Measurements from ENCODE around the gene AFF3.
A peak's percentile ranks its signal among the peaks of the same experiment; 100 is the strongest.

Gene AFF3

DNA sequence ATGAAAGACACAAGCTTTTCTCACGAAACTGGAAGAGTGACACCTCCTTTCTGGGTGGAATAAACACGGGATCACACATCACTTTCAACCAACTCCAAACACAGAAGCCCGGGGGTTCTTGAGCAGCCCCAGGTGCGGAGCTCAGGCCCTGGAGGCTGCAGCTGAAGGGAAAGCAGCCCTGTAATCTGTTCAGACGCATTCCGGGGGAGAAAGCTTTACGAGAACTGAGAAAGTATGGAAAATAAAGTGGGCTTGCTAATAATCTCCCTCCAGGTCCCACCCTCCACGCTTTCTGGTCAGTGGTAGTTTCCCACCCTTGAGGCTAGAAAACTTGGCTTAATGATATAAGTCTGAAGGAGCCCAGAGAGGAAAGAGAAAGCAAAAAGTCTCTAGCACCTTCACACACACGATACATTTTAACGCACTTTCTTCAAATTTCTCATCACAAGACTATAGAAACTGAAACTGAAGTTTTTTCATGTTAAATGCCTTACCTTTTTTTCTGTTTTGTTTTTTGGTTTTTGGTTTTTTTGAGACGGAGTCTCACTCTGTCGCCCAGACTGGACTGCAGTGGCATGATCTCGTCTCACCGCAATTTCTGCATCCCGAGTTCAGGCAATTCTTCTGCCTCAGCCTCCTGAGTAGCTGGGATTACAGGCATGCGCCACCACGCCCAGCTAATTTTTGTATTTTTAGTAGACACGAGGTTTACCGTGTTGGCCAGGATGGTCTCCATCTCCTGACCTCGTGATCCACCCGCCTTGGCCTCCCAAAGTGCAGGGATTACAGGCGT, 141.3 kb downstream of the AFF3 start:
- intact Hi-C loops (cut with DNase I) = no loop called here
- DNase-seq = no peak

DNA sequence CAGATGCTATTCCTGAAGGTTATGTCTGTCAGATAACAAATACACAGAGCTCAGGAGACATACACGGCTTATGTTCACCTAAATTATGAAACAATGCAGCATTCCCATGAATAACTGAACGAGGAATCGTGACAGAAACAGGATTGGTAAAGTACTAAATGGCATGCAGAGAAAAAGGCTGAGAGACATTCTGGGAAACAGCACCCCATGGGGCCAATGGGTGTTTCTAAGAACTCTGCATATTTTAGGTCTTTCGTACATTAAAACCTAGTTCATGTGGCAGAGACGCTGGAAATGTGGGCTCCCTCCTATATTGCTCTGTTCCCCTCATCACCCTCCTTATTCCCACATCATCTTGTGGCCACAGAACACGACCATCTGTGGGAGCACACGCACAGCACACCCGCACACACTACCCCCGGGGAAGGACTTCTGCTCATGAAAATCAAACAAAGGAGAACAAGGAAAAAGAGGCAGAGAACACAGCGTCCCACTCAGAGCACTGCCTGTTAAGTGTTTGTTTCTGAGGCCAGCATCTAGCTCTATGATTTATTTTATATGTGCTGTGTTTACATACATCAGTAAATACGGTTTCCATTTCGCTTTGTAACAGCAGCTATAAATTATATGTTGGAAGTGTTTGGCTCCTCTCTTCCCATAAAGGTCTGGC, 143.6 kb downstream of the AFF3 start:
- intact Hi-C loops (cut with DNase I) = no loop called here
- DNase-seq = no peak

DNA sequence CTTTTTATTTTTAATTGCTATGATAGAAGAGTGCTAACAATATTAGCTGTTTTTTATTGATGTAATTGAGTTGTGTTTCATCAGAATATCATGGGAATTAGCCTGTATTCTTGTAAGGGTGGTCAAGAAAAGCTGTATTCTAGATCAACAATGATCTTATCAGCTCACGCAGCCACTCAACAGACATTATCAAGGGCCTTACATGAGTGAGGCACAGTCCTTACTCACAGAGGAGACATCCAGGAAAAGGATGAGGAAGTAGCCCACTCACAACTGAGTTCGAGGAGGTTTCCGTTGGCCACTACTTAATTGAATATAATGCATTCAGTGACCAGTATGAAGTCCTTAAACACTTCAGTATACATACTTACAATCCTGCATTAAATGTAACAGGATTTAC, 152.5 kb downstream of the AFF3 start:
- intact Hi-C loops (cut with DNase I) = no loop called here

DNA sequence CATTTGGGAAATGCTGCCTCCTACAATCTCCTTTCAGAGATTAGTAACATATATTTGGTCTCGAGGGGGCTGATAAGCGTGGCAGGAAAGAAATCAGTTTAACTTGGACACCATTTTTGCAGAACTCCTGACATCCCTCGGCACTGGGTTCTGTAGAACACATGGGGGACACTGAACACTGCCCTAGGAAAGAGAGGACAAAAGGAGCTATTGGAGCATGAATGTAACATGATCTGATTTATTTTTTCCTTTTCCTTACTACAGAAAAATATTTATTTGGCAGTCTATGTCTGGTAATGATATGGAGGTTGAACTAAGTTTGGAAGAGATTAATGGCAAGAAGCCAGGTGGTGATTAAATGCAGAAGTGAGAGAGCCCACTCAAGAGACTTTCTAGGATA, 153.8 kb downstream of the AFF3 start:
- intact Hi-C loops (cut with DNase I) = no loop called here
- no peak for DNase-seq

More for the DNA sequence above, 152.5 kb downstream of the AFF3 start:
- DNase-seq = no peak

DNA sequence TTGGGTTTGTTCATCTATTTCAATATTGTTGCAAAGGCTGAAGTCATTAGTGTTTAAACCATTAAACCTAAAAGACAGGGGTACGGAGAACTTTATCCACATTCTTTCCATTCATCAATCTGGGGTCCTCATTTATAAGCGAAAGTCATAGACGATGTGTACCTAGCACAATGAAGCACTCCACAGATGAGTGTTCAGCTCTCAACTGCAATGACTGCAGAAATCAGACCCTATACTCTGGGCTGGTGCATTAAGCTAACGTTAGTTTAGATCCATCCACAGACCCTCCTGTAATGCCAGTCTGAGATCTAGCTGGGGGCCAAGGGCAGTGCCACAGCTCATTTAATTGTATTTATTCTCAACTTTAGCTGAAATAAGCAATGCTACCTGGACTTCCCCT, 155.2 kb downstream of the AFF3 start:
- no peak for DNase-seq
- intact Hi-C loops (cut with DNase I) = no loop called here

DNA sequence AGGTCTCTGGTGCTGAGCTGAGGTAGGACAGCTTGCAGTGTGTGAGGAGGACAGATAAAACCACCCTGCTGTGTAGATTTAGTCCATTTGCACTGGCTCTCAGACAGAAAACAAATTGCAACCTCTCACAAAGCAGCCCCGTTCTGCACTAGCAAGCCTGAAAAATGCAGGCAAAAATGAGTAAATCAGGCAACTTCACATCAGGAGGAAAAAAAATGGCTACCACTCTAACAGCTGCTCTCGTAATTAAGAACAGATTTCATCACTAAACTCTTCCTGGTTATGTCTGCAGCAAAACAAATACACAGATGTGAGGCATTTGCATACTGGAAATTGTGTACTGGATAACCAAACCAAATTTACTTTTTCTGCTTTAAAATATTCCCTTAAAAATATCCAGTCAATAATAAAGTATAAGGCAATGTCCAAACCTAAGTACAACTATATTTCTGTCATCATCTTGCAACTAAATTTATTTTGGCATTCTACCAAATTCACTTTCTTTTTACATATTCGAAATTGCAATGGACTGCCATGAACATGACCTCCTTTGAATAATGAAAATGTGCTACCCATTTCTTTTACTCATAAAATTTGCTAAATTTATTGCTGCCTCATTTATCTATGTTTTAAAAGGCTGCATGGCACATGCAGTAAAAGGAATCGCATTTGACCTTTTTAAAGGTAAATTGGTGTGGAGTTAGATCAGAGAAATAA, 157.4 kb downstream of the AFF3 start:
- intact Hi-C loops (cut with DNase I) = no loop called here
- no peak for DNase-seq

DNA sequence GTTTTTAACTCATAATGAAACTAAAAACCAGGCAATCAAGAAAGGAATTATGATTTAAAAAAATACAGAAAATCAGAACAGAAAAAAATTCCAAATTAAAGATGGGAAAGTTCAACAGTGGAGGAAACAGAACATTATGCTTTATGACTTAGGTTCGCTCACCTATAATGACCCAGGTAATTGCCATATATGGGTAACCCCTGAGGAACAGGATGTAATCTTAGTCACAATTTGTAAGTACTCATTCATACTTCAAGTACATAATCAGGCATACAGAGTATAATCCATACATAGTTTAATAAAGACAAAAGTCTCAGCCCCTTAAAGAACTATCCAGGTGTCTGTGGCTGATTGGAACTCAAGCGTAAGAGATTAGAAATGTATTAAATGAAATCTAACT, 159.6 kb downstream of the AFF3 start:
- intact Hi-C loops (cut with DNase I) = no loop called here
- no peak for DNase-seq

DNA sequence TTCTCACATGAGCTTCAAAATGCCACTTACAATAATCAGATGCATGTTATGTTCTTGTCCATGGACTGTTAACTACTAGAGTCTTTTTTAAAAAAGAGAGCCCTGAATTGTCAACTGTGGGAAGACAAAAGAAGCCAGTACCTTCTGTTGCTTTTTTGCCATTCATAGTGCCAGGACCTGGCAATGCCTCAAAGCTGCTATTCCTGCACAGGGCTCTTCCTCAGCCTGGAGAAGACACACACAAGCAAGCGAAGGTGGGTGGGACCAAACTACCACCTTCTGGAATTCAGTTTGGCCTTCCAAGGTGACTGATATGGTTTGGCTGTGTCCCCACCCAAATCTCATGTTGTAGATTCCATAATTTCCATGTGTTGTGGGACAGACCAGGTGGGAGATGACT, 160.6 kb downstream of the AFF3 start:
- no peak for DNase-seq
- intact Hi-C loops (cut with DNase I) = no loop called here

DNA sequence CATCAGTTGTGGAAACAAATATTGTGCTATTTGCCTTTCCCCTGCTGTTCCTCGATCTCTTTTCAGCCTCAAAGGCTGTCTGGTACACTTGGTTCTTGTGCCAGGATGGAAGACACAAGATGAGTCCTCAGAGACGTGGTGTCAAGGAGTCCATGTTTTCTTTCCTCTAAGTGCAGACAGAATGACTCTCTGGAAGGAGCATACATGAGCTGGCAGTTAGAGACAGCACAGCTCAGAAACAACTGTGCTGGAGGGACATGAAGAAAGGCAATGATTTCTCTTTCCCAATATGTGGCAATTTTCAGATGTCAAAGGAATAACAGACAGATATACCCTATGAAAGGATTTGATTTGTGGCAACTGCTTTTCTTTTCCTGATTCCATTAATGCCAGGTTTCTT, 162.2 kb downstream of the AFF3 start:
- intact Hi-C loops (cut with DNase I) = no loop called here
- no peak for DNase-seq

DNA sequence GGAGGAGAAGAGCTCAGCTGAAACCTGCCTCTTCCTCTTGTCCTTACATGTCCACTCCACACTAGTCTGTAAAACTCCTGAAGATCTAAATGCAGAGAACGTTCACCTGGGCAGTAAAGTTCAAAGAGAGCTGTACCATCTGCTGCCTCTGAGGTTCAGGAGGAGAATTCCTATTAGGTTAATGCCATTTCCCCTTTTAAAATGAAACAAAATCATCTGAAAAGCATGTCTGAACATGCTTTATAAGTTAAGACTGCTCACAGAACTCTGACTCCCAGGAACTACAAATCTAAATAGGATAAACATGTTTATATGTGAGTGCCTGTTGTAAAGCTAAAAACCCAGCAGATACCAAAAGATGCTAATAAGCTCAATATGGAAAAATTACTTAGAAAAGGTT, 164.4 kb downstream of the AFF3 start:
- intact Hi-C loops (cut with DNase I) = no loop called here
- DNase-seq = no peak

DNA sequence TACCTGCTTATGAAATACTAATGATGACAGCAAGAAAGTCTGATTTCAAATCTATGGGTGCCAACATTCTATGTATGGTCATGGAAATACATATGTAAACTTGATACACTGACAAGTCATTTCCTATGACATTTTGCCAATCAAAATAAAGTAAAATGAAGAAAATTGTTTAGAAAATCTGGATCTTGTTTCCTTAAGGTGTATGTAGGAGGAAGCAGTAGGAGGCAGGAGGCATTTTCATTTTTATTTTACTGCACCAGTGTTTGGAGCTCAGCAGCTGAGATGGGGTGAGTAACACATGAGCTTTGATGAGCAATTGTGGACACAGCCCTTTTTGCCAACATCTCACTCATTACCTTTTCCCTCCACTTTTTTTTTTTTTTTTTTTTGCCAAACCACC, 167.0 kb downstream of the AFF3 start:
- intact Hi-C loops (cut with DNase I) = no loop called here
- DNase-seq = no peak

DNA sequence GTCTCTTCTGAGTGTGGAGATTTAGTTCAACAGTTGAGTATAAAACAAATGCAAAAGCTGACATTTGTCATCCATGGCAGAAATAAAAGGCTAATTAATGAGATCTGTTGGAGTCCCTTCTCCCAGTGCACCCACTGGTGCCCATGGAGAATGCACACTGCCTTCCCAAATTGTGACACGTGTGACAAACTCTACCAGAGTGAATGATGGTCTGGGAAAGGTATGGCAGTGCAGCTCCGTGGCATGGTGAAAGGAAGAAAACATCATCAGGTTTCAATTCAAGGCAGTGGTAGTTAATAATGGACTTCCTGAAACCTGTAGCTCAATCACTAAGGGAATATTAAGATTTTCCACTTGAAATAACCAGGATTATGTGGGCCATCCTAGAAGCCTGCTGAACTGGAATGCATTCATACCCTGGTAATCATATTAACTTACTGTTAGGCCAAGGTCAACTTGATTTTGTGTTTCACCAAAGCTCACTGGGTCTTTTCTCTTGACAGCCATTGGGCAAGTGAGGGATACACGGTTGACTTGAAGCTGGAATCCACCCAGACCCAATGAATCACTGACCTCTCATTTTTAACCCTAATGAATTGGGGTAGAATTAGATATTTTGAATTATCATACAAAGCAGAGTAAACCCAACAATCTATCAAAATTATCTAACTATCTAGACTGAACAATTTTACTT, 167.6 kb downstream of the AFF3 start:
- DNase-seq = no peak
- intact Hi-C loops (cut with DNase I) = no loop called here

DNA sequence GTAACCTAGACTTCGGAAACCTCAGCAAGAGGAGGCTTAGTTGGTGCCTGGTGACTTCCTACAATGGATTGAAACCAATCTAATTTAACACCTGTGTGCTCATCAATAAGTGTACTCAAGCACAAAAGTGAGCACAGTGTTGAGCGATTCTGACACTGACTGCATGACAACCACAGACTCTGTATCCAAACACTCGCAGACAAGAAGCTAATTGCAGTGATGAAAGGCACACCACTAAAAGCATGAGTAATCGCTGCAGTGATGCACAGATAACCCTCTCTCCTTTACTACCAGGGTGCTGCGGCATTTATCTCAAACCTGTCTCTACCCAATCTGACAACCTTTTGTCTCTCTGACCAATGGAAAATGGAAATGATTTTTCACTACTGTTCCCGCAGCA, 168.1 kb downstream of the AFF3 start:
- DNase-seq = no peak
- intact Hi-C loops (cut with DNase I) = no loop called here

DNA sequence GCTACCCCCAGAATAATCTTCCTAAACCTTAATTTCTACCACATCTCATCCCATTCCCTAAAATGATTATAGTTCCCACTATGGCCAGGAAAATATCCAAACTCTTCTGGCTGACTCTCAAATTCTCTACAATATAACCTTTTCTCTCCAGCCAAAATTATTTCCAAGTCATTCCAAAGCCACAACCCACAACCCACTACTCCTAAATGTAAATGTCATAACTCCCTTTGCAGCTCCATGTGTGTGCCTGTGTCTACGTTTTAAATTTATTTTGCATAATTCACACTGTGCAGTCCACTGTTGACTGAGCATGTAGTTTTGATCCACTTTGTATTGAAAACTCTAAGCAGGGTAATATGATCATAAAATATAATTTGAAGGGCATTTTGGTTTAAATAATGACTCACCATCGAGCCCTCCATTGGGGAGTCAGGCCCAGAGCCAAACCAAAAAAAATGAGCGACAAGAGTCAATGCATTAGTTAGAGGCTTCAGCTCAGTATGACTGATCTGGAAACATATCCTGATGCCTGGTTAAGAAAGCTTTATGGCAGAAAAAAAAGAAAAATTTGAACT, 171.0 kb downstream of the AFF3 start:
- no peak for DNase-seq
- intact Hi-C loops (cut with DNase I) = no loop called here

DNA sequence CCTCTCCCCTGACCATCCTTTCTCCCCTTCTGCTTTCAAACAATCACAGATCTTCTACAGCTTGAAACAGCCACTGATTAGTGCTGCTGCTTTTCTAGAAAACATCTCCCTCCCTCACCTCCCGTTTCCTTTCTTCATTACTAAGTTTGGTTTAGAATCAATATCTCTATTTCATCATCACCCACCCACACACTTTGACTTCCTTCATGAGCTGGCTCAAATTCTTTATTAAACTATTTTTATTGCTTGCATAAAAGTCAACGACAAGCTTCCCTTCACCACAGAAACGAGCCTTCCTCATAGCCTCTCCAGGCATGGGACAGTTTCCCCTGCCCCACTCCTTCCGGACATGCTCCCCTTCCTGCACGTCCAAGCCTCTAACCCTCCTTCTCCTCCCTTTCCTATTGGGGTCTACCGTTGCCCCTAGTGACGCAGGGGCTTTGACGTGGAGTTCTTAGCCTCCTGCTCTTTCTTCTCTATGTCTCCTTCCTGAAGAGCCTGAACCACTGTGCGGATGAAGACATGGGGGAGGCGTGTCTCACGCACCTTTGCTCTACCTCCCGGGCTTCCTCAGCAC, 172.0 kb downstream of the AFF3 start:
- DNase-seq = no peak
- intact Hi-C loops (cut with DNase I) = no loop called here

DNA sequence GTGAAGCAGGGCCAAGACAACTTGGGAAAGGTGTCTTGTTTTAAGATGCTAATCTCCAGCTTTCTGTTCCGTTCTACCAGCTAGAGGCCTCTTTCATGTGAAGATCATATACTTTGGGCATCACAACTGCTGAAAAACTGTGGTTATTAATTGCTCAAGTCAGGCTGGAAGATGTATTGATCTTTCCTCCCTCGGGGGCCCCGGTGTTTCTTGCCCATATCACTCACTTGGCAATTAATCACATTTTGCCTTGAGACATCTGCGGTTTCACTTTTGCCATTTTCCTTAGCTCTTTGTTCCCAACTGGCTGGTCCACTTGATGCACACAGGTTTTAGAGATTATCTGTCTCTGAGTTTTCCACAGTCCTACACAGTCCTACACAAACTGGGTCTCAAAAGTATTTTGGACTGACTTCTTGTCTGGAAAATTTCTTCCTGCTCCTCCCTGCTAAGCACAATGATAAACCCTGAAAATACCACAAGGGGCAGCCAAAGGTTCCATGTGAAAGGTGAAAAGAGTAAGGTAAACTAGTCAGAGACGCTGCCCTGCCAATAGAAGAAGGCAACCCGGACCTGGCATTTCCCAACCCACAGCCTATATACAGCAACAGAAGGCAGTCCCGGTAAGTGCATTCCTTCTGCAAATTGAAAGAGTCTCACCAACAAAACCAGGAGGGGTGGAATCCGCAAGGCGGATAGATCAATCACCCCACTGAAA, 181.0 kb downstream of the AFF3 start:
- intact Hi-C loops (cut with DNase I) = no loop called here
- DNase-seq = no peak

DNA sequence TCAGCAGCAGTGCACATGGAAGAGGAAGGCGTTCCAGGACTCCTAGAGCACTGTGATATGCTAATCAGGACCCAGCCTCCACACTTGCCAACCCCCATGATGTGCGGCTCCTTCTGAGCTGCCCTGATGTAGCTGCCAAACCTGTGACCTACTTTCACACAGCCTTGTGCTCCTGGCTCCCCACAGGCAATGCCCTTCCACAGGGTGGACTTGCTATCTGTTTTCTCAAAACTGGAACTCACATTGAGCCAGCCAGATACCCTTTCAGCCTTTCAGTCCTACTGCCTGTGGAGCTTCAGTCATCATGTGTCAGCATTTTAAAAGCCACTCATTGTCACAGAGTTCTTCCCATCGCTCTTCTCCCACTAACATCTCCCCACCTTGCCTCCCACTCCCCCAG, 181.6 kb downstream of the AFF3 start:
- DNase-seq = peak in 41 of 42 donors; percentile 7 to 77 (median 35)
- intact Hi-C loops (cut with DNase I) = no loop called here

DNA sequence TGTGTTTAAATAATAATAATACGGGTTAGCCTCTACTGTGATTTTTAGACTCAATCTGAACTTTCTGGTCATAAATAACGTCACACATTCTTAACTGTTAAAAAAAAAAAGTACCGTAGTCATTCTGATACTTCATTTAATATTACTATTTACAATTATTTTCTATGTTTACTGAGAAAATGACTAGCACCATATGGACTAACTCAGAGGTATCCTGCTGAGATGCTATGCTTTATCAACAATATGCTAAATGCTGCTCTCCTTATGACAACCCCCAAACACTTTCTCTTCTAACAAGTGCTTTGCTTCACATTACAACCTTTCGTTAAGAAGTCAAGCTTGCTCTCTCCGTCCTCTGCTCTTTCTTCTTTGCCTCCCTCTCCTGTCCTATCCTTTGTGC, 182.1 kb downstream of the AFF3 start:
- intact Hi-C loops (cut with DNase I) = no loop called here
- no peak for DNase-seq
